LNCAP (cell line): ENCODE results near the gene ACTR3.

Experiments
- TF ChIP-seq, protein P1 (sequence below): fragments of 450-650 bp; IDR thresholded peaks from 2 replicates; pipeline ENCODE4 v1.5.1; 2017; ENCODE audit warnings: mild to moderate bottlenecking

ACTR3 gene

DNA sequence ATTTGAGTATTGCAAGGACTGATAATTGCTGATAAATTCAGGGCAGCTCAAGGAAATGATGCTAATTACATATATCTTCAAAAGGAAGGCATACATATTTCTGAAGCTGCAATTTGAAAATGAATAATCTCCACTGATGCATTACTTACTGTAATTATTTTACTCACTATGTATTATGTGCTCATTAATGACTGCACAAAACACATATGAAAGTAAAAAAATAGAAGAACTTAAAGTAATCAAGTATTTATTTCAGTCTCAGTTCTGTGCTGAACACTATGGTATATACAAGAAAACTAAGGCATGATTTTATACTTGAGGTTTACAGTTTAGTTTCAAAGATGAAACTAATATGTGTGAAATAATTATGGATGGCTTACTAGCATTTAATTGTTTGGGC lies 9.3 kb downstream of the ACTR3 start:
- TF ChIP-seq, protein P1, sequence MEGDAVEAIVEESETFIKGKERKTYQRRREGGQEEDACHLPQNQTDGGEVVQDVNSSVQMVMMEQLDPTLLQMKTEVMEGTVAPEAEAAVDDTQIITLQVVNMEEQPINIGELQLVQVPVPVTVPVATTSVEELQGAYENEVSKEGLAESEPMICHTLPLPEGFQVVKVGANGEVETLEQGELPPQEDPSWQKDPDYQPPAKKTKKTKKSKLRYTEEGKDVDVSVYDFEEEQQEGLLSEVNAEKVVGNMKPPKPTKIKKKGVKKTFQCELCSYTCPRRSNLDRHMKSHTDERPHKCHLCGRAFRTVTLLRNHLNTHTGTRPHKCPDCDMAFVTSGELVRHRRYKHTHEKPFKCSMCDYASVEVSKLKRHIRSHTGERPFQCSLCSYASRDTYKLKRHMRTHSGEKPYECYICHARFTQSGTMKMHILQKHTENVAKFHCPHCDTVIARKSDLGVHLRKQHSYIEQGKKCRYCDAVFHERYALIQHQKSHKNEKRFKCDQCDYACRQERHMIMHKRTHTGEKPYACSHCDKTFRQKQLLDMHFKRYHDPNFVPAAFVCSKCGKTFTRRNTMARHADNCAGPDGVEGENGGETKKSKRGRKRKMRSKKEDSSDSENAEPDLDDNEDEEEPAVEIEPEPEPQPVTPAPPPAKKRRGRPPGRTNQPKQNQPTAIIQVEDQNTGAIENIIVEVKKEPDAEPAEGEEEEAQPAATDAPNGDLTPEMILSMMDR: no peak

DNA sequence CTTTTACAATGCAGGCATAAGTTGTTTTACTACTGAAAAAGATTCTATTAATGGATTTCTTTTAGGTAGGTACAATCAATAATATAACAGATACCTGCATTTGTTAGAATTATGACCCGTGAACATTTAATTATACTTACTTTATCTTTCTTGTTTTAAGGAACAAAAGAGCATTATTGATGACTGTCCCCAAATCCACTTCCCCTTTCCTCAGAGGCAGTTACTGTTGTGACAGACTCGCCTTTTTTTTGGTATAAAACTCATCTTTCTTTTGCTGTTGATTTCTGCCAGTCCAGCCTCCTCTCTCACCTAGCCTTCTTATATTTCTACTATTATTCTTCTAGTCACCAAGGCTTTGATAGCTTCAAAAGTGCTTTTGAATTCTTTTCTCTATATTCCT lies 12.1 kb downstream of the ACTR3 start:
- TF ChIP-seq, protein P1: no peak

DNA sequence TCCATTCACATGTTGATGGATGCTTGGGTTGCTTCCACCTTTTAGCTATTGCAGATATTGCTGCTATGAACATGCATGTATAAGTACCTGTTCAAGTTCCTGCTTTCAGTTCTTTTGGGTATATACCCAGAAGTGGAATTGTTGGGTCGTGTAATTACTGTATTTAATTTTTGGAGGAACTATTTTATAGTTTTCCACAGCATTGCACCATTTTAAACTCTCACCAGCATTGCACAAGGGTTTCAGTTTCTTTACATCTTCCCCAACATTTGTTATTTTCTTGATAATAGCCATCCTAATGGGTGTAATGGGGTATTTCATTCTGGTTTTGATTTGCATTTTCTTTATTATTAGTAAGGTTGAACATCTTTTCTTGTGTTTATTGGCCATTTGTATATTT lies 16.0 kb downstream of the ACTR3 start:
- TF ChIP-seq, protein P1: no peak

DNA sequence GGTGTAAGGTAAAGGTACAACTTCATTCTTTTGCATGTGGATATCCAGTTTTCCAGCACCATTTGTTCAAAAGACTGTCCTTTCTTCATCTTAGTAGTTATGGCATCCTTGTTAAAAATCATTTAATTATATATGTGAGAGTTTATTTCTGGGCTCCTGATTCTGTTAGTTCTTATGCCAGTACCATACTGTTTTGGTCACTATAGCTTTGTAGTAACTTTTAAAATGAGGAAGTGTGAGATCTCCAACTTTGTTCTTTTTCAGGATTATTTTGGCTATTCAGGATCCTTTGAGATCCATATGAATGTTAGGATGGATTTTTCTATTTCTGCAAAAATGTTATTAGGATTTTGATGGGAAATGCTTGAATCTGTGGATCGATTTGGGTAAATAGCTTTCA lies 16.8 kb downstream of the ACTR3 start:
- TF ChIP-seq, protein P1: no peak

DNA sequence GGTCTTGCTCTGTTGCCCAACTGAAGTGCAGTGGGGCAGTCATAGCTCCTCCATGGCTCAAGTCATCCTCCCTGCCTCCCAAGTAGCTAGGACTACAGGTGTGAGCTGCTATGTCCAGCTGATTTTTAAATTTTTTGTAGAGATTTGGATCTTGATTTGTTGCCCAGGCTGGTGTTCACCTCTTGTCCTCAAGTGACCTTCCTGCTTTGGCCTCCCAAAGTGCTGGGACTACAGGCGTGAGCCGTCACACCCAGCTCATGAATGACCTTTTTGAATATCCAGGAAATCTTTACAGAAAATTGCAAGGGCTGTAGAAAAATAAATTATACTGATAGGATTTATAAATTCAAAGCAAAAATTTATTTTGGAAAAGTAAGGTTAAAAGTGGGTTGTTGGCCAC lies 17.4 kb downstream of the ACTR3 start:
- TF ChIP-seq, protein P1: no peak

DNA sequence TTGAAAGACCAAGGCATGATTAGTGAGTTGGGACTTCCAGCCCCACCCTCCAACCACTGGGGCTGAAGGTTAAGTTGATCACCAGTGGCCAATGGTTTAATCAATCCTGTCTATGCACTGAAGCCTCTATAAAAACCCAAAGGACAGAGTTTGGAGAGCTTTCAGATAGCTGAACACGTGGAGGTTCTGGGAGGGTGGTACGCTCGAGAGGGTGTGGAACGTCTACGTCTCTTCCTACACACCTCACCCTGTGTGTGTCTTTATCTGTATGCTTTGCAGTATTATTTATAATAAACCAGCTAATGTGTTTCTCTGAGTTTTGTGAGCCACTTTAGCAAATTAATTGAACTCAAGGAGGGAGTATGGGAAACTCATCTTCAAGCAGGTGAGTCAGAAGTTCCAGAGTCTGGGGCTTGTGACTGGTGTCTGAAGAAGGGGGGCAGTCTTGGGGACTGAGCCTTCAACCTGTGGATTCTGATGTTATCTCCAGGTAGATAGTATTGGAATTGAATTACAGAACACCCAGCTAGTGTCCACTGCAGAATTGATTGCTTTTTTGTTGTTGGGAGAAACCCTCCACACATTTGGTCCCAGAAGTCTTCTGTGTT lies 20.3 kb downstream of the ACTR3 start:
- TF ChIP-seq, protein P1: no peak

DNA sequence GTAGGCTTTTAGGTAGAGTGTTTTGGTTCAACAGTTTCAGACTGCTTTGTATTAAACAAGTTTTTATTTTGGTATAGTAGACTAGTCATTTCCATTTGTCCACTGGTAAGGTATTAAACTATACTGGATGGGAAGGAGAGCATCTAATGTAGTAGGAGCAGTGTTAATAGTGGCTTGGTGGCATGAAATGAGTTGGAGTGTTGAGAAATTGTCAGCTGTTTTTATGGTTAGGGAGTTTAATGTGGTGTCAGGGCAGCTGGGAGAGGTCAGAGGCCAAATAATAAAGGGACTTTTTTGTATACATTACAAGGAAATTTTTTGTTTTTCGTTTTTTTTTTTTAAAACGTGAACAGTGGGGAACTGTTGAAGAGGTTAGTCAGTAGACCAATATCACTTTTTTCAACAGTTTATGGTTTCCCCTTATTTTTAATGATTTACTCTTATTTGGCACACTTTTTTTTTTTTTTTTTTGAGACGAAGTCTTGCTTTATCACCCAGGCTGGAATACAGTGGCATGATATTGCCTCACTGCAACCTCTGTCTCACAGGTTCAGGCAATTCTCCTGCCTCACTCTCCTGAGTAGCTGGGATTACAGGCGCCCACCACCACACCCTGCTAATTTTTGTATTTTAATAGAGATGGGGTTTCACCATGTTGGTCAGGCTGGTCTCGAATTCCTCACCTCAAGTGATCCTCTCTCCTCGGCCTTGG lies 21.2 kb downstream of the ACTR3 start:
- TF ChIP-seq, protein P1: no peak
